ENCODE measurements around the gene CIAO2B. TPM values are rescaled to one million over a fixed set of nuclear protein-coding genes. Genes with fewer than 3 reads are reported as not detected.

Gene CIAO2B
- total RNA-seq, 2 experiments from 2014 or later = 150 to 162 TPM

DNA sequence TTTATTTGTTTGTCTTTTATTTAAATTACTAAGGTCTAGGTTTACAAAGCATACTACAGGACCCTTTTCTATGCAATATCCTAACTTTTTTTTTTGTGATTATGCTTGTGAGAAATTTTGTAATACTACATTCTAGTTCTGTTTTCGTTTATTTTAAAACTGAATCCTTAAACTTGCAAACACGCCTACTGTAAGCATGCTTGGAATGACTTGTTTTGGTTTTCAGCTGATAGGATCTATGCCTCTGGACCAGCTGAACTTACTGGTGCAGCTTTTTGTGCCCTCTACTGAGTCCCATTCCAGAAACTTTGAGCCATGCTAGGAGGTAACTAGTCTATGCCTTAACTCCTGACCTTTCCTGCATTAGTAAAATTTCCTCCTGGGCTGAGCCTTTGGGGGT lies 47.9 kb downstream of the CIAO2B start:
- DNase-seq (no peak), ATAC-seq (no peak)
- intact Hi-C loops (cut with micrococcal nuclease) = no loop called here
- CTCF ChIA-PET = interaction anchor here (0.9 kb wide), 1 partner anchor 19 kb away, joined by 3 read pairs; no protein-coding TSS in a partner anchor
- Mint-ChIP-seq H3K27ac (no peak overlapping the region), H3K4me3 (no peak overlapping the region), H3K36me3 (ENCODE audit: low read depth) (peaks cover 44% of the 10 kb centered on the region), H3K4me1 (ENCODE audit: low read depth) (peaks cover 50% of the 10 kb centered on the region), H3K27me3 (no peaks in the 10 kb centered on the region), H3K9me3 (no peaks in the 10 kb centered on the region)
- TF ChIP-seq, protein P1, sequence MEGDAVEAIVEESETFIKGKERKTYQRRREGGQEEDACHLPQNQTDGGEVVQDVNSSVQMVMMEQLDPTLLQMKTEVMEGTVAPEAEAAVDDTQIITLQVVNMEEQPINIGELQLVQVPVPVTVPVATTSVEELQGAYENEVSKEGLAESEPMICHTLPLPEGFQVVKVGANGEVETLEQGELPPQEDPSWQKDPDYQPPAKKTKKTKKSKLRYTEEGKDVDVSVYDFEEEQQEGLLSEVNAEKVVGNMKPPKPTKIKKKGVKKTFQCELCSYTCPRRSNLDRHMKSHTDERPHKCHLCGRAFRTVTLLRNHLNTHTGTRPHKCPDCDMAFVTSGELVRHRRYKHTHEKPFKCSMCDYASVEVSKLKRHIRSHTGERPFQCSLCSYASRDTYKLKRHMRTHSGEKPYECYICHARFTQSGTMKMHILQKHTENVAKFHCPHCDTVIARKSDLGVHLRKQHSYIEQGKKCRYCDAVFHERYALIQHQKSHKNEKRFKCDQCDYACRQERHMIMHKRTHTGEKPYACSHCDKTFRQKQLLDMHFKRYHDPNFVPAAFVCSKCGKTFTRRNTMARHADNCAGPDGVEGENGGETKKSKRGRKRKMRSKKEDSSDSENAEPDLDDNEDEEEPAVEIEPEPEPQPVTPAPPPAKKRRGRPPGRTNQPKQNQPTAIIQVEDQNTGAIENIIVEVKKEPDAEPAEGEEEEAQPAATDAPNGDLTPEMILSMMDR (IDR thresholded peaks at IDR 0.05) = no peak
- POLR2A ChIA-PET = interaction anchor here (0.9 to 1.7 kb wide), 2 partner anchors 9 to 12 kb away, joined by 3 to 5 read pairs; no protein-coding TSS in a partner anchor

DNA sequence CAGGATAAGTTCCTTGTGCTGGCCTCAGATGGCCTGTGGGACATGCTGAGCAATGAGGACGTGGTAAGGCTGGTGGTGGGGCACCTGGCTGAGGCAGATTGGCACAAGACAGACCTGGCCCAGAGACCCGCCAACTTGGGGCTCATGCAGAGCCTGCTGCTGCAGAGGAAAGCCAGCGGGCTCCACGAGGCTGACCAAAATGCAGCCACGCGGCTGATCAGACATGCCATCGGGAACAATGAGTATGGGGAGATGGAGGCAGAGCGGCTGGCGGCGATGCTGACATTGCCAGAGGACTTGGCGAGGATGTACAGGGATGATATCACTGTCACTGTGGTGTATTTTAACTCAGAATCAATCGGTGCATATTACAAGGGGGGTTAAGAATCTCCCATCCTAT lies 48.7 kb downstream of the CIAO2B start:
- intact Hi-C loops (cut with micrococcal nuclease) = no loop called here
- Mint-ChIP-seq H3K27ac (no peak overlapping the region), H3K9me3 (no peaks in the 10 kb centered on the region), H3K4me1 (ENCODE audit: low read depth) (peaks cover 50% of the 10 kb centered on the region), H3K36me3 (ENCODE audit: low read depth) (peaks cover 41% of the 10 kb centered on the region), H3K27me3 (no peaks in the 10 kb centered on the region), H3K4me3 (no peak overlapping the region)
- DNase-seq = no peak
- ATAC-seq = no peak
- CTCF ChIA-PET = no interaction called here
- POLR2A ChIA-PET = interaction anchor here (0.6 to 1.7 kb wide), 3 partner anchors 9 to 48 kb away, joined by 3 to 5 read pairs (median 3); no protein-coding TSS in a partner anchor
- TF ChIP-seq, protein P1 (IDR thresholded peaks at IDR 0.05) = no peak

DNA sequence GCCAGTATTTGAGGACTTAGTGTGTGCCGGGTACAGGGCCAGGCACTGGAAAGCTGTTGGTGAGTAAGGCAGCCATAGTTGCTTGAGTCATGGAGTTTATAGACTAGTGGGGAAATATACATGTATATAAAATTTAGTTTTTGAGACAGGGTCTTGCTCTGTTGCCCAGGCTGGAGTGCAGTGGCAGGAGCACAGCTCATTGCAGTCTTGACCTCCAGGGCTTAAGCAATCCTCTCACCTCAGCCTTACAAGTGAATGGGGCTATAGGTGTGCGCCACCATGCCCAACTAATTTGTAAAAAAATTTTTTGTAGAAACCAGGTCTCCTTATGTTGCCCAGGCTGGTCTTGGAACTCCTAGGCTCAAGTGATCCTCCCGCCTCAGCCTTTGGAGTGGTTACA lies 51.5 kb downstream of the CIAO2B start:
- intact Hi-C loops (cut with micrococcal nuclease) = no loop called here
- POLR2A ChIA-PET = interaction anchor here (2.0 to 3.3 kb wide), 2 partner anchors 10 to 14 kb away, joined by 5 to 28 read pairs; no protein-coding TSS in a partner anchor
- peak overlapping the region; percentile 95 for H3K4me3 Mint-ChIP-seq

More for the DNA sequence above, 51.5 kb downstream of the CIAO2B start:
- peaks cover 40% of the 10 kb centered on the region for H3K36me3 Mint-ChIP-seq (ENCODE audit: low read depth)
- peaks cover 59% of the 10 kb centered on the region for H3K4me1 Mint-ChIP-seq (ENCODE audit: low read depth)
- CTCF ChIA-PET = interaction anchor here (0.7 to 5.5 kb wide), 7 partner anchors 12 to 218 kb away, joined by 3 to 40 read pairs (median 4); partner anchors contain the start of gene NAE1
- ATAC-seq (no peak), DNase-seq (no peak)
- TF ChIP-seq, protein P1 (IDR thresholded peaks at IDR 0.05) = no peak
- peaks cover 3% of the 10 kb centered on the region for H3K9me3 Mint-ChIP-seq
- H3K27ac Mint-ChIP-seq = no peak overlapping the region
- no peaks in the 10 kb centered on the region for H3K27me3 Mint-ChIP-seq

Other genes with a start within 250 kb of the CIAO2B start
- 1 to 10 TPM; 3.2 to 3.5 TPM for gene CMTM4, start 237.7 kb downstream of the CIAO2B start, total RNA-seq
- gene DYNC1LI2, start 182.8 kb downstream of the CIAO2B start, total RNA-seq = 10 to 100 TPM; 35.0 to 39.5 TPM
- gene TERB1, start 132.8 kb downstream of the CIAO2B start, total RNA-seq = under 1 TPM in 1 of 2 experiments, not detected in 1; 0.14 TPM
- 100 to 1,000 TPM; 115 to 123 TPM for gene NAE1, start 103.4 kb downstream of the CIAO2B start, total RNA-seq
- under 1 TPM in 1 of 2 experiments, not detected in 1; 0.27 TPM for gene CA7, start 90.0 kb downstream of the CIAO2B start, total RNA-seq
- 10 to 100 TPM; 31.2 to 38.1 TPM for gene PDP2, start 53.9 kb downstream of the CIAO2B start, total RNA-seq
- gene CDH16, start 15.5 kb downstream of the CIAO2B start, total RNA-seq = not detected
- gene RRAD, start 8.9 kb downstream of the CIAO2B start, total RNA-seq = 1 to 10 TPM in 1 of 2 experiments, under 1 TPM in 1; 0.61 to 1.1 TPM
- gene CES2, start 1.1 kb upstream of the CIAO2B start, total RNA-seq = 10 to 100 TPM; 24.7 to 24.9 TPM
- 1 to 10 TPM; 2.1 to 2.9 TPM for gene CES3, start 26.9 kb upstream of the CIAO2B start, total RNA-seq
- gene CES4A, start 54.2 kb upstream of the CIAO2B start, total RNA-seq = 1 to 10 TPM; 4.5 to 5.9 TPM
- 100 to 1,000 TPM; 111 to 114 TPM for gene CBFB, start 94.7 kb upstream of the CIAO2B start, total RNA-seq
- gene PHAF1, start 175.5 kb upstream of the CIAO2B start, total RNA-seq = 10 to 100 TPM; 11.3 to 14.0 TPM
- gene B3GNT9, start 216.6 kb upstream of the CIAO2B start, total RNA-seq = 1 to 10 TPM; 2.1 to 2.5 TPM
- gene TRADD, start 225.5 kb upstream of the CIAO2B start, total RNA-seq = 10 to 100 TPM; 28.4 to 31.2 TPM
- gene FBXL8, start 225.6 kb upstream of the CIAO2B start, total RNA-seq = 10 to 100 TPM; 27.1 to 28.6 TPM
- gene HSF4, start 230.3 kb upstream of the CIAO2B start, total RNA-seq = 10 to 100 TPM; 56.0 to 73.3 TPM
- gene NOL3, start 236.1 kb upstream of the CIAO2B start, total RNA-seq = 10 to 100 TPM; 24.5 to 25.3 TPM
- gene MATCAP1, start 249.6 kb upstream of the CIAO2B start, total RNA-seq = 10 to 100 TPM; 49.5 to 49.9 TPM

All from activated CD8-positive, alpha-beta T cell treated with anti-CD3 and anti-CD28 coated beads for 36 hours (primary cell).